ENCODE measurements around the gene NDUFS3.

Gene NDUFS3

DNA sequence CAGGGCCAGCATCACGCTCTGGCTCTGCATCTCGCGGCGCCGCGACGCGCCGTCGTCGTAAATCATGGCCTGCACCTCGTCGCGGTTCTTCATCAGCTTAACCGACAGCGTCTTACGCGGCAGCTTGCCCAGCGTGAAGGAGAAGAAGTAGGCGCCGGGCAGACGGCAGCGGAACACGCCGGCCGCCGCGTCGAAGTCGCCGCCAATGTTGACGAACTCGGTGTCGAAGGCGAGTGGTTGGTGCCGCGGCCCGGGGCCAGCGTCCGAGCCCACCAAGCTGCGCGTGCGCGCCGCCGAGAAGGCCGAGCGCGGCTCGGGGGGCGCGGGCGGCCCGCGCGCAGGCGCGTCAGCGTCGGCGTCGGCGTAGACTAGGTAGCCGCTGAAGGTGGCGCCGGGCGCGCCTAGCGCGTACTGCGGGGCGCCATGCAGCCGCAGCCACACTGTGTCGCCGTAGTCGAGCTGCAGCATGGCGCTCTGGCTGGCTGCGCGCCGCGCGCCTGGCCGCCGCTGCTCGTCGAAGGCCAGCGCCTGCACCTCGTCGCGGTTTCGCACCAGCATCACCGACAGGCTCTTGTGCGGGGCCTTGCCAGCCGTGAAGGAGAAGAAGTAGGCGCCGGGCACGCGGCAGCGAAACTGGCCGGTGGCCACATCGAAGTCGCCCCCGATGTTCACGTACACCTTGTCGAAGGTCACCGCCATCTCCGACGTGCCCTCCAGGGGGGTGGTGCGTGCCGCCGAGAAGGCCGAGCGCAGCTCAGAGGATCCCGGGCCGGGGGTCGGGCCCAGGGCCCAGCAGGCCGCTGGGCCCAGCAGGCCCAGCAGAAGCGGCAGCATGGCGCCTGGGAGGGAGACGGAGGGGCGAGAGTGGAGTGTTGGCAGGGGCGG is 11.3 kb downstream of the NDUFS3 start:
- H3K4me3 ChIP-seq (ENCODE audit: low read length): no peak overlapping the region
- H3K4me2 ChIP-seq (ENCODE audit: low read length): no peak overlapping the region
- no peaks in the 10 kb centered on the region for H4K20me1 ChIP-seq (ENCODE audit: insufficient read depth, low read length)
- no peaks in the 10 kb centered on the region for H3K27me3 ChIP-seq (ENCODE audit: low read depth, low read length)
- TF ChIP-seq EZH2phosphoT487 (IDR thresholded peaks at IDR 0.05; ENCODE audit: low read depth): no peak
- TF ChIP-seq, protein P1, sequence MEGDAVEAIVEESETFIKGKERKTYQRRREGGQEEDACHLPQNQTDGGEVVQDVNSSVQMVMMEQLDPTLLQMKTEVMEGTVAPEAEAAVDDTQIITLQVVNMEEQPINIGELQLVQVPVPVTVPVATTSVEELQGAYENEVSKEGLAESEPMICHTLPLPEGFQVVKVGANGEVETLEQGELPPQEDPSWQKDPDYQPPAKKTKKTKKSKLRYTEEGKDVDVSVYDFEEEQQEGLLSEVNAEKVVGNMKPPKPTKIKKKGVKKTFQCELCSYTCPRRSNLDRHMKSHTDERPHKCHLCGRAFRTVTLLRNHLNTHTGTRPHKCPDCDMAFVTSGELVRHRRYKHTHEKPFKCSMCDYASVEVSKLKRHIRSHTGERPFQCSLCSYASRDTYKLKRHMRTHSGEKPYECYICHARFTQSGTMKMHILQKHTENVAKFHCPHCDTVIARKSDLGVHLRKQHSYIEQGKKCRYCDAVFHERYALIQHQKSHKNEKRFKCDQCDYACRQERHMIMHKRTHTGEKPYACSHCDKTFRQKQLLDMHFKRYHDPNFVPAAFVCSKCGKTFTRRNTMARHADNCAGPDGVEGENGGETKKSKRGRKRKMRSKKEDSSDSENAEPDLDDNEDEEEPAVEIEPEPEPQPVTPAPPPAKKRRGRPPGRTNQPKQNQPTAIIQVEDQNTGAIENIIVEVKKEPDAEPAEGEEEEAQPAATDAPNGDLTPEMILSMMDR (IDR thresholded peaks at IDR 0.05; ENCODE audit: low read depth, low read length): no peak
- H2AFZ ChIP-seq (ENCODE audit: low read depth, low read length): no peak overlapping the region
- H3K9me3 ChIP-seq (ENCODE audit: insufficient read depth, low read length): no peaks in the 10 kb centered on the region
- no peaks in the 10 kb centered on the region for H3K4me1 ChIP-seq (ENCODE audit: low read length)
- H3K79me2 ChIP-seq (ENCODE audit: low read length): no peaks in the 10 kb centered on the region
- H3K27ac ChIP-seq (ENCODE audit: low read length): no peak overlapping the region
- peaks cover under 1% of the 10 kb centered on the region for H3K36me3 ChIP-seq (replicated peaks; ENCODE audit: low read depth, low read length)
- no peak overlapping the region for H3K9ac ChIP-seq (ENCODE audit: low read length)

DNA sequence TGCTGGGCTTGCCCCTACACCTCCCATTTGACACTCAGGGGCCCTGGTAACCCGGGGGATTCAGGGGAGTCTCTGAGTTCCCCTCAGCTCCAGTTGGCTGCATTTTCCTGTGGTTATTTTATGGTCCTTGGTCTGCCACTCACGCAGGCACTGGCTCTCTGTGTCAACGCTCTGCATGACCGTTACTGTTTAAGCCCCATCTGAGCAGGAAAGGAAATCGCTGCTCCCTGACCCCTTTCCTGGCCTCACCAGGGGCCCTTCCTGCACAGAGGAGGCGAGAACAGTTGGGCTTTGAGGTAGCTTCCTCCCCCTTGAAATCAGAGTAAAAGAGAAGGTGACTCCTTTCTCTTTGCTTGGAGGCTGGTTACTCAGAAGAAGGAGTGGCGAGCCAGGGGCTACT is 12.9 kb downstream of the NDUFS3 start:
- Histone ChIP-seq H3K4me1 (ENCODE audit: low read length) (no peaks in the 10 kb centered on the region), H2AFZ (ENCODE audit: low read depth, low read length) (no peak overlapping the region), H3K79me2 (ENCODE audit: low read length) (no peaks in the 10 kb centered on the region), H3K36me3 (replicated peaks; ENCODE audit: low read depth, low read length) (no peaks in the 10 kb centered on the region), H4K20me1 (ENCODE audit: insufficient read depth, low read length) (no peaks in the 10 kb centered on the region), H3K4me2 (ENCODE audit: low read length) (no peak overlapping the region), H3K4me3 (ENCODE audit: low read length) (no peak overlapping the region), H3K9ac (ENCODE audit: low read length) (no peak overlapping the region), H3K9me3 (ENCODE audit: insufficient read depth, low read length) (no peaks in the 10 kb centered on the region), H3K27me3 (ENCODE audit: low read depth, low read length) (no peaks in the 10 kb centered on the region), H3K27ac (ENCODE audit: low read length) (no peak overlapping the region)
- TF ChIP-seq, protein P1 (IDR thresholded peaks at IDR 0.05; ENCODE audit: low read depth, low read length): no peak
- no peak for TF ChIP-seq EZH2phosphoT487 (IDR thresholded peaks at IDR 0.05; ENCODE audit: low read depth)

DNA sequence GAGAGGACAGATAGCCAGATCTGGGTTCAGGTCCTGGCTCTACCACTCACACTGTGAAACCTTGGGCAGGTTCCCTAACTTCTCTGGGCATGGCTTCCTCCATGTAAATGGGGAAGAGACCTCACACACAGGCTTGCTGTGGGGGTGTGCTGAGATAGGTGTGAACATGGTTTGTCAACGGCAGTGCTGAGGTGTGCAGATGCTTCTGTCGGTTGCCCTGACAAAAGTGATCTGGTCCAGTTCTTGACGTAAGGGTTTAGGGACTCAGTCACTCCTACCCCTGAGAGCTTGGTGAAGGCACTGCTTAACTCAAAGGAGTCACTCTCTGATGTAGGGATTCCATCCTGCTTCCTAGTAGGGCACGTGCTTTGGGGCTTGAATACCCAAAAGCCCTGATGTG is 13.4 kb downstream of the NDUFS3 start:
- Histone ChIP-seq H3K4me2 (ENCODE audit: low read length) (no peak overlapping the region), H3K79me2 (ENCODE audit: low read length) (no peaks in the 10 kb centered on the region), H3K27ac (ENCODE audit: low read length) (no peak overlapping the region), H3K4me1 (ENCODE audit: low read length) (no peaks in the 10 kb centered on the region), H3K9ac (ENCODE audit: low read length) (no peak overlapping the region), H3K36me3 (replicated peaks; ENCODE audit: low read depth, low read length) (no peaks in the 10 kb centered on the region), H3K27me3 (ENCODE audit: low read depth, low read length) (no peaks in the 10 kb centered on the region), H3K9me3 (ENCODE audit: insufficient read depth, low read length) (no peaks in the 10 kb centered on the region), H2AFZ (ENCODE audit: low read depth, low read length) (no peak overlapping the region), H4K20me1 (ENCODE audit: insufficient read depth, low read length) (no peaks in the 10 kb centered on the region), H3K4me3 (ENCODE audit: low read length) (no peak overlapping the region)
- TF ChIP-seq EZH2phosphoT487 (IDR thresholded peaks at IDR 0.05; ENCODE audit: low read depth): no peak
- TF ChIP-seq, protein P1 (IDR thresholded peaks at IDR 0.05; ENCODE audit: low read depth, low read length): no peak

DNA sequence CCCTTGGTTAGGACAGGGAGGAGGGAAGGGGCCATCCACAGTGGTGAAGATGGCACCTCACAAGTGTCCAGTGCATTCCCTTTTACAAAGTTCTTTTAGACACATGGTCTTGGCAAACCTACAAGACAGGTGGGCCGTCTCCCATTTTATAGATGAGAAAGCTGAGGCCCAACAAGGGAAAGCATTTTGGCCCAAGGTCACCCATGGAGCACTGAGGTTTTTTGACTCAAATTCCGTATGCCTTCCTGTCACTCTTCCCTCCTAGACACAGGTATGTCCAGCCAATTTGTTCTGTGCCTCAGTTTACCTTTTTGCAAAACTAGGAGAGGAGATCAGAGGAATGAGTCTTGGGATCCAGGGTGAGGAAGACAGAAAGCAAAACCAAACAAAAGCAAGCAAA is 14.1 kb downstream of the NDUFS3 start:
- TF ChIP-seq, protein P1 (IDR thresholded peaks at IDR 0.05; ENCODE audit: low read depth, low read length): no peak
- Histone ChIP-seq H3K36me3 (replicated peaks; ENCODE audit: low read depth, low read length) (no peaks in the 10 kb centered on the region), H3K4me2 (ENCODE audit: low read length) (no peak overlapping the region), H3K9me3 (ENCODE audit: insufficient read depth, low read length) (no peaks in the 10 kb centered on the region), H4K20me1 (ENCODE audit: insufficient read depth, low read length) (no peaks in the 10 kb centered on the region), H3K27me3 (ENCODE audit: low read depth, low read length) (no peaks in the 10 kb centered on the region), H3K4me3 (ENCODE audit: low read length) (no peak overlapping the region), H3K79me2 (ENCODE audit: low read length) (no peaks in the 10 kb centered on the region), H3K4me1 (ENCODE audit: low read length) (no peaks in the 10 kb centered on the region), H2AFZ (ENCODE audit: low read depth, low read length) (no peak overlapping the region), H3K9ac (ENCODE audit: low read length) (no peak overlapping the region), H3K27ac (ENCODE audit: low read length) (no peak overlapping the region)
